ENCODE results near the gene ALK.
"Not testable (repeated sequence)": the region's sequence is repeated elsewhere in the genome, so short reads cannot be mapped to it uniquely, and the experiment has no call there.

ALK gene

DNA sequence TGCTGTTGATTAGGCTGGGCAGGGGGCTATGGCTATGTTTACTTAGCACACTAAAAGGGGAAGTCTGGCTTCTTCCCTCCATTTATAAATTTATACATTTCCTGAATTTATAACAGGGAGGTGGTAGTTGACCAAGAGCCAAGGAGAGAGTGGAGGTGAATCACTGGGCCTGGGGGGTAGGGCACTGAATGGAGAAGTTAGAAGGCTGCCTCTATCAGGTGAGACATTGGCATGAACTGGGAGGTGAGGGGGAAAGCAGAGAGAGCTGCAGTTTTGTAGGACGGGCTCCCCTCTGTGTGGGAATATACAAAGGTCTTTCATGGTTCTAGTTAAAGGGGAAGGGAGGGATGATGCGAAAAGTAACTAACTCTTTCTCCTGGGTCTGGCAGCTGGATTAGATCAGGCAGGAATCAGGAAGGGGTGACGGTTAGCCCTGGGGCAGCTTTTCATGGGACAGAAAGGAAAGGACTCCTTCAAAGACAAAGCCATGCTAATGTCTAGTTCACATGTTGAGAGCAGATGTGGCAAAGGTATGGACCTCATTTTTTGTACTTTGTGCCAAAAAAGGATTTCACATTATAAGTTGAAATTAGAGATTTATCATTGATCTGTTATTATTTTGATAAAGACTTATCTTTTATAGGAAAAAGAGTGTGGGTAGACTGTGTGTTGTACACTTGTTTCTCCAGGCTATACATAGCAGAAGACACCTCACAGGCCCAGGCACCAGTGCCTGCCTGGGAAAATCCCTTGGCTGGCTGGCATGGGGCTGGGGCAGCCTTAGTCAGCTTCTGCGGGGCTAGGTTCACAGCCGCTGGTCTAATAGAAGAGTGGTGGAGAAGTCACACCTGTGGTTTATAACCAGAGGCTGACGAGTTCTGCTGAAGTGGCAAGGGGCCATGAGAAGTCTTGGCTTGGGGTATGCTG is 647.4 kb downstream of the ALK start:
- DNase-seq (ENCODE audit: low read depth), result no peak

DNA sequence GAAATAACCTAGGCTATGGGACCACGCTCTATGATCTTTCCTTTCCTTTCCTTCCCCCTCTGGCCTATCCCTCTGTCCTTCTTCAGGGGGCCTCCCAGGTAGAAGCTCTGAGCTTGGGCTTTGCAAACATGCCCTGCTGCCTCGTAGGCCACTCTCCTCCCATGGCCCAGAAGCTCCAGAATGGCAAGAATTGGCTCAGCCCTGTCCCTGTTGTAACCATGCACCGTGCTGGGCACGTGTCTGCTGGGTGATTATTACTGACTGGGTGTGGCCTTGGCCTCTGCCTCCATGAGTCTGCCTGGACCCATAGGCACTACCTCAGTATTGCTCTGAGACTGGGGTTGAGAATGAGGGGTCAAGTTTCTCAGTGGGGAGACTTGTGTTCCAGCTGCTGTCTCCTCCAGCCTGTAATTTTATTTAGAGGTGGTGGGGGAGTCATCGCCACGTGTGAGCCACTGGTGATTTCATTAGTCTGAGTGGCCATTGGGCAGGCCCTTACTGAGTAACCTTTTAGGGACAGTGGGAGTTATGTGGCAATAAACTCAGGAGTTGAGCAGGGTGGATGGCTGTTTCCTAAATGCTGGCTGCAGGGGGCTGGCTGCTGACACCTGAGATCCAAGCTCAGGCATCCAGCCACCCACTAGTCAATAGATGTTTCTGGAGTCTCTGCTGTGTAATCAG is 648.2 kb downstream of the ALK start:
- no peak for DNase-seq (ENCODE audit: low read depth)

DNA sequence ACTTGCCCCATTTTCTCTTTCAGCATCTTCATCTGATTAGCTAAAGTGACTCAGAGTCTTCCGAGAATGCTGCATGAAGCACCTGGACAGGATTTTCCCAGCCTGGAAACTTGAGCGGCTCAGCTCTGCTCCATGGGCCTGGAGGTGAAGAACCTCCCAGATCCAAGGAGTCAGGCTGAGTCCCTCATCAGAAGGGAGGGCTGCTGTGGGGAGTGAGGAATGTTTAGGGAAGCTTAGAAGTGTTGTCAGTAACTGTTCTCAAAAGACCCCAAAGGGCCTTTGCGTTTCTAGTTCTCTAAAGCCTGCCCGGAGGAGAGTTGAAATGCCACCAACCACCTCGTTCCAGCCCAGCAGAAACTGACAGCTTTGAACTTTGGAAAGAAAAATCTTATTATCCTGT is 649.1 kb downstream of the ALK start:
- no peak for DNase-seq (ENCODE audit: low read depth)

DNA sequence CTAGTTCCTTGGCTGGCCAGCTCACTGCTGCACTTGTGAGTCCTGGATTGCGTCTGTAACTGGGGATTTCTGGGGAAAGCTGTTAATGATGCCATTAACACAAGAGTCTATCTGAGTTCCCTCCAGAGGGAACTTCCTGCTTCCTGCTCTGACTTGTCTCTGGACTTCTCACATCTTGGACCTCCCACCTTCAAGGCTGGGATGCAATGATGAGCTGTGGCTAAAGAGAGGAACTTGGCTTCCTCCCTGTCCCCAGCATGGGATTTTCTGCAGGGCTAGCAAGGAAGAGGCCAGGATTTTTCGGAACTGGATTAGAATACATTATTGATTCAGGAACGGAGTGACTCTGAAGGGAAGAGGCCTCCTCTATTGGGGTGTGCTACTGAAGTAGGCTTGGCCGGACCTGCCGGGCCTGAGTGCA is 650.7 kb downstream of the ALK start:
- DNase-seq (ENCODE audit: low read depth), result no peak

DNA sequence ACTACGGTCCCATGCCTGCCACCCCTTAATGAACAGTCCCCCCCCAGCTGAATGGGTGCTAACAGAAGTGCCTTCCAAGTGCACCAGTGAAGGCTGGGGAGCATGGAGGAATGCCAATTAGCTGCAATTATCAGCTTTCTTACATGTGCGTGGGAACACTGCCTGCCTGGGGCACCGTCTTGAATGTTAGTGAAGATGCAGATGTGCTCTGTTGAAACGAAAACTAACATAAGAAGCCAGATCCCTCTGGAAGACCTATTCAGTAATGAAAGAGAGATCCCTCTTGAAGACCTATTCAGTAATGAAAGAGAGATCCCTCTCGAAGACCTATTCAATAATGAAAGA is 651.6 kb downstream of the ALK start:
- DNase-seq (ENCODE audit: low read depth), result no peak

DNA sequence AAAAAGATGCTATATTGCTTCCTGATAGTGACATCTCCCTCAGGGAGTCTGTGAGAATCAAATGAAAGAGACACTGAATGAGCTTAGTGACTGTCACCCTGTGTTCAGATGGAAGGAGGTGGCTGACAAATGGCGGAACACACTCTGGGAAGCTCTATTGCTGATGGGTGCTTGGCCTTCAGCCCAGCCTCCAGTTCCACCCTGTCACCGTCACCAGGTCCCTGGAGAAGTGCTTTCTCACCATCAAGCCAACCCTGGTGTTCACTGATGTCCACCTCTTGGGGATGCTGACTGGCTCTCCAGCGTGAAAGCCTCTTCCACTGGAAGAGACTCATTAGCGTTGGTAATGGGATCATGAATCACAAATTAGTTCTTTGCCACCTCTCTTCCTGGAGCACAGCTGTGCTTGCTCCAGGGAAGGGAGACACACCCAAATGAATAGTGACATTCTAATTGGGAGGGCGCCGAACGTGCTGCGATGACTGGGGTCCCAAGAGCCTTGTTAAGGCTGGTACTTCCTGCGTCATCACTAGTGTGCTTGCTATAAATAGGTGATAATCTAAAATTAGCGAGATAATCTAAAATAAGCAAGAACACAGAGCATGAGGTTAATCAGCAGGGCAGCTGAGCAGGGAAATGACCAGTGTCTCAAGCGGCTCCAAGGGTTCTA is 652.2 kb downstream of the ALK start:
- DNase-seq (ENCODE audit: low read depth), result no peak

DNA sequence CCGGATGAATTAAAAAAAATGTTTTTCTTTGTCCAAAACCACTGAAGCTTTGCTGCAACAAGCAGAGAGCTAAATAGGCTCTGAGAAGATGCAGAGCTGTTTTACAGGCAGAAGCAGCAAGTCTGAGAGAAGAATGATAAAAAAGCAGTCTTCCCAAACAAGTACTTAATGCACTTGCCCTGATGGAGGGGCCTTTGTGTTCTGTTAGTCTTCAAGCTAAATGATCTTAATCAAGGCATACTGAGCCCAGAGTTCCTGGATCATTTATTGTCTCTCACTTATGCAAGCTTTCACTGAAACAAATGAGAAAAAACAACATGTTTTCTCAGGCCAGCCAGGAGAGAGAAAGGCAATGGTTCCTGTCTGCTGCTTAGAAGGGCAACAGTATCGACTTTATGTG is 653.7 kb downstream of the ALK start:
- no peak for DNase-seq (ENCODE audit: low read depth)

DNA sequence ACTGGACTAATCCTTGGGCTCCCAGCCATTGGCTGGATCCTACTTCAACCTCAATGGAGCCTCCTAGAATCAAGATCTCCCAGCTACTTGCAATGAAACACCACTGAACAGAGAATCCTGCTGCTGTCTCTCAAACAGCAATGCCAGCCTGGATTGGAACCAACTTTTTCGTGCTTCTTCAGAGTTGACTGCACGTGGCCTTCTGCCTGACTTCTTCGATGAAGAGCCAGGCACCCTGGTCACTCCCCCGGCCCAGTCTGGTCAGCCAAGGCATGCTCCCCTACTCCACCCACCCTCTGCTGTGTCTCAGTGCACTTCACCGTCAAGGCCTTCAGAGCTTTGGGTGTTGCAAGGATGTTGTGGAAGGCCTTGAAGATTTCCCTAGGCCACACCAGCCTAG is 657.5 kb downstream of the ALK start:
- DNase-seq (ENCODE audit: low read depth), result no peak

DNA sequence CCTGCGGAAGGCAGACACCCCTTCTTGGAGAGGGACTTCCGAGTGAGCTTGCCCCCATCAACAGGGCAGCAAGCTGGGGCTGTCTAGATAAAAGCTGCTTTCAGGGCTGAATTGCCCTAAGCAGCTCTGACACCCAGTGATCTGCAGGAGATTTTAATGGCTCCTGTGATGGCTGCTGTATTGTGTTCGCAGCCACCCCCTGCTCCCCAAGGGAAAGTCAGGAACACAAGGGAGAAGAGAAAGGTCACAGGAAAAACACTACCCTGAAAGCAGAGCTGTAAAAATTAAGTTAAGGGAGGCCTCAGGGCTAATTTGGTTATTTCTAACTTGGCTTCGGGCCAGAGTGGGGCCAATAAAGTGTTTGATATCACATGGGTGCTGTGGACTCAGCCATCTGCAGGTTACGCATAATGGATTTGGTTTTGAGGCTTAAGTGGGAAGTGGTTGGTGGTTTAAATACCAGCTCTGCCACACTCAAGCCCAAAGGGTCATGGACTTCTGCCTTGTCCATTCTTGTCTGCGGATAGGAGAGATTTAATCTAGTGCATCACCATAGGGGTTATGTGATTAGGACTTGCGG is 658.6 kb downstream of the ALK start:
- no peak for DNase-seq (ENCODE audit: low read depth)

DNA sequence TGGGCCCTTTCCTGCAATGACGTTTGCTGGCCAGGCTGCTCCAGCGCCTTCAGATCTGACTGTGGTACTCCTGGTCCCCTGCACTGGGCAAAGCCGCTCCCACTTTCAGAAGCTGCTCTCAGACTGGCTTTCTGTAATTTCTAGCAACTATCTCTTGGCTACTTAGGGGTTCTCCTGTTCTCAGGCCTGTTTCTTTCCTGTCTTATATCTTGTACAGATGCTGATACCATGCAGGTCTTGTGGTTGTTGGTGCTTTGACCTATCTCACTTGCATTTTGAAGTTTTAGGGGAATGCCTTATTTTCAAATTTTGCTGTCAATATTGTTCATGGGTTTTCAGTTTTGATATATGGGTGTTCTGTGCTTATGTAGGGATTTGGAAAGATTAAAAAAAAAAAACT is 660.4 kb downstream of the ALK start:
- DNase-seq (ENCODE audit: low read depth), result no peak

DNA sequence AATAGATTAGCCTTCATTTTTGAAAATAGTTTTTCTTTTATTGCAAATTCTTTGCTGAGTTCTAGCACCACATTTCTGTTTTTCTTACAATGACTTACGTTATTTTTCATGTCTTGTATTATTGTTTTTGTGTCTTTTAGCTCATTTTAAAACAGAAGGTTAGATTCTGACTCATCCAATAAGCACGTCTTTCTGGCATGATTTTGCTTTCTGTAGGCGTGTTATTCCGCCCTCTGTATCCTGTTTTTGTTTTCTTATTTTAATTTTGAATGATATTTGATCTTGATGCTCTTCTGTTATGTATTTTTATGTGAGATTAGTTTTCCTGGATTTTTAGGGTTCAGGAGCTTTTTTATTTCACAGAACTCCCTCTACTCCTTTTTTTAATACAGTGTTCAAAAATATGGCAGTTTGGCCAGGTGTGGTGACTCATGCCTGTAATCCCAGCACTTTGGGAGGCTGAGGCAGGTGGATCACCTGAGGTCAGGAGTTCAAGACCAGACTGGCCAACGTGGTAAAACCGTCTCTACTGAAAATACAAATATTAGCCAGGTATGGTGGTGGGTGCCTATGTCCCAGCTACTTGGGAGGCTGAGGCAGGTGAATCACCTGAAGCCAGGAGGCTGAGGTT is 661.1 kb downstream of the ALK start:
- DNase-seq (ENCODE audit: low read depth), result peak; percentile 36

DNA sequence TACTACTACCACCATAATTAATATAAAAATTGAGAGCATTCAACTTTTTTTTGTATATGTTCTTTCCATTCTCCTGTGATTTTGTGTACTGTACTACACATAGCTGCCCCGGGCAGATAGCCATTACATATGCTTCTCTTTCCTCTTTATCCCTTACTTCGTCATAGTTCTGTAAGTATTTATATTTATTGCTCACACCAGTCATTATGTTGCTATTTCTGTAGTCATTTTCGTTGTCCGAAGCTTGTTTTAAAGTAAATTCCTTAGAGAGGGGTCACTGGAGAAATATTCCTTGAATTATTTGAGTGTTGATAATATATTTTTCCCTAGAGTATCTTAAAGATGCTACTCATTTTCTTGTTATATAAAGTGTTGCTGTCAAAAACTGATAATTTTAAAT is 662.2 kb downstream of the ALK start:
- peak; percentile 20 for DNase-seq (ENCODE audit: low read depth)

DNA sequence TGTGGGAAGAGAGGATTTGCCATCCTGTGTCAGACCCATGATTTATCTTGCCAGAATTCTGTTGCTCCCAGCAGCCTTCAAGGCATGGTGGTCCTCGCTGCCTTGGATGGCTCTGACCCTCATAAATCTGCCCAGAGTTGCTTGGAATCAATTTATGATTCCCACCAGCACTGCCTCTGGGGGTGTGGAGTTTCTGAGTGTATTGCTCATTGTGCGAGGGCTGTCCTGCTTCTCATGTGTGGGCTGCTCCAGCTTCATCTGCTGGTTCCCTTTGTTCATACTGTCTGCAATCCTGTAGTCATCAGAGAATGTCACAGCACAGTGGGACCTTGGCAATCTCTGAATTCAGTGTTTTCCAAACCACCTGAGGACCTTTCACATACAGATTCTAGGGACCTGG is 666.4 kb downstream of the ALK start:
- no peak for DNase-seq (ENCODE audit: low read depth)

DNA sequence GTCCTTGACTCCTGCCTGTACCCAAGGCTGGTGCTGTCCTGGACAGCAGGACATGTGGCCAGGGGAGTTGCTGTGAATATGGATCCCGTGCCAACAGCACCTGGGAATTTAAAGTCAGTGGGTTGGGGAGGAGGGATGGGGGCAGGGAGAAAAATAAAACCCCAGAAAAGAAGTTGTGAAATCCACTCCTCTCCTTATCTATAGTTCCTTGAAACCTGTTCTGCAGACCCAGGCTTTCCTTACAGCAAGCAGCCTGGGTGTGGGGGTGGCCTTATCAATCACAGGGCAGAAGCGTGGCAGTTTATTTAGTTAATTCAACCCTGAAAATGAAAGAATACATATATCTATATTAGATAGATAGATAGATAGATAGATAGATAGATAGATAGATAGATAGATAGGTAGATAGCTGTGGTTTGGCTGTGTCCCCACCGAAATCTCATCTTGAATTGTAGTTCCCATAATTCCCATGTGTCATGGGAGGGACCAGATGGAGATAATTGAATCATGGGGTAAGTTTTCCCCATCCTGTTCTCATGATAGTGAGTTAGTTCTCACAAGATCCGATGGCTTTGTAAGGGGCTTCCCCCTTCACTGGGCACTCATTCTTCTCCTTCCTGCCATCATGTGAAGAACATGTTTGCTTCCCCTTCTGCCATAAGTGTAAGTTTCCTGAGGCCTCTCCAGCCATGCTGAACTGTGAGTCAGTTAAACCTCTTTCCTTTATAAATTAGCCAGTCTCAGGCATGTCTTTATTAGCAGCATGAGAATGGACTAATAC is 667.7 kb downstream of the ALK start:
- DNase-seq (ENCODE audit: low read depth), result not testable (repeated sequence)

DNA sequence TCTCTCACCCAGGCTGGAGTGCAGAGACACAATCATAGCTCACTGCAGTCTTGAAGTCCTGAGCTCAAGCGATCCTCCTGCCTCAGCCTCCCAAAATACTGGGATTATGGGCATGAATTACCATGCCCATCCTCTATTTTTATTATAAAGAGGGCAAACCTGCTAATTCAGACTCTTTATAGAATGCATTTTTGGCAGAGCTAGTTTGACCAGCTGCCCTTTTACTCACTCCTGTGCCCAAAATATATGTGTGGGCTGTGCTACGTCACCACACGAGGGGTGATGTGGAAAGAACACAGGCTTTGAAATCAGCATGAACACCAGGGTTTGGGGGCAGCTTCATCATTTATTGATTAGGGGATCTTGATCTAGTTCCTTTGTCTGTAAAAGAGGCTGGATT is 668.4 kb downstream of the ALK start:
- no peak for DNase-seq (ENCODE audit: low read depth)

DNA sequence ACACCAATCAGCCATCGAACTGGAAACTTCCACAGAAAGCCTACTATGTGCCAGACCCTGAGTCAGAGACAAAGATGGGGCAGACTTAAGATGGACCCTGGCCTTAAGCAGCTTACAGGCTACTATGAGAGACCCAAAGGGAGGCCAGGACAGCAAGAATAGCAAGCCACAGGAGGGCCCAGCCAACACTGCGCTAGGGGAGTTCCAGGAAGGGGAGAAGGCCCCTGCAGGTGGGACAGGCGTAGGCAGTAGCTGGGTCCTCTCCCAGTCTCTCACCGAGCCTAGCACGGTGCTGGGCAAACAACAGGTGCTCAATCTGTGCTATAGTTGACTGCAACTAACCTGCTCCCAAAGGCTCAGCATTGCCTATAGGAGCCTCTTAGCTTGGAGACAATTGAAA is 670.0 kb downstream of the ALK start:
- DNase-seq (ENCODE audit: low read depth), result no peak

DNA sequence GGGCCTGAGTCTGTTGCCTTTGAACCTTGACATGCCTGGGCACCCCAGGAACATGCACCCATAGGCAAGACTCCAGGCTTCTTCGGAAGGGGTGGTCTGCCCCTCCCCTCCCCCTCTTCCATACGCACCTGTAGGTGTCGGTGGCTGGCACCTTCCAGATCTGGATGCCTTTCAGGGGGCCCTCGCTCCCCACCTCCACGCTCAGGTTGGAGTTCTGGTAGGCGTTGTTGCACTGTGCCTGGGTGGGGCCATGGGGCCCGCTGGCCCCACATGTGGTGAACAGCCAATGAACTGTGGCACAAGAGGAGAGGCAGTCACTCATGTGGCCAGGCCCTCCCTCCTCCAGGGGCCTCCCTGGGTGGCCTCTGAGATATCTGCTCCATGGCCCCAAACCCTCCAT is 670.4 kb downstream of the ALK start:
- no peak for DNase-seq (ENCODE audit: low read depth)

DNA sequence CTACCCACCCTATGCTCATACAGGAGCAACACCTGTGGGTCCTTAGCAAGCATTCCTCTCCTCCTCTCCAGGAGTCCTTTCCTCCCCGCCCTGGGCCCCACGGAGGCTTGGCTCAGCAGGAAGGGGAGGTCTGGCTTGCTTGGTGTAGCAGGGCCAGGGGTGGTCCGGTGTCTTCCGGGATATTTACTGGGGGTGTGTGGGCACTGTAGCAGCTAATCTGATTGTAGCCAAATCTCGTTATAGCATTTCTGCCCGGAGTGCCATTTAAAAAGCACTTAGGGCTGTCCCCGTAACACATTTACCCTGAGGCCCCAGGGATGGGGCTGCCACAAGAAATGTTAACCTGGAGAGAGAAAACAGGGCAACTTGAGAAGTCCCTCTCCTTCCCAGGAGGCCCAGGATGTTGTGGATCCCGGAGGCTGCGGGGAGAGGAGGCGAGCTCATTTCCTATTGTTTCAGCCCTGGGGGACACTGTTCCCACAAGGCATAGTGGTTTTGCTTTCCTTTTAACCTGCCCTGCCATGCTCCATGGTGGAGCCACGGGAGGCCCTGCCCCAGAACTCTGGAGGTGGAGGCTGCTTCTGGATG is 671.6 kb downstream of the ALK start:
- DNase-seq (ENCODE audit: low read depth), result no peak

DNA sequence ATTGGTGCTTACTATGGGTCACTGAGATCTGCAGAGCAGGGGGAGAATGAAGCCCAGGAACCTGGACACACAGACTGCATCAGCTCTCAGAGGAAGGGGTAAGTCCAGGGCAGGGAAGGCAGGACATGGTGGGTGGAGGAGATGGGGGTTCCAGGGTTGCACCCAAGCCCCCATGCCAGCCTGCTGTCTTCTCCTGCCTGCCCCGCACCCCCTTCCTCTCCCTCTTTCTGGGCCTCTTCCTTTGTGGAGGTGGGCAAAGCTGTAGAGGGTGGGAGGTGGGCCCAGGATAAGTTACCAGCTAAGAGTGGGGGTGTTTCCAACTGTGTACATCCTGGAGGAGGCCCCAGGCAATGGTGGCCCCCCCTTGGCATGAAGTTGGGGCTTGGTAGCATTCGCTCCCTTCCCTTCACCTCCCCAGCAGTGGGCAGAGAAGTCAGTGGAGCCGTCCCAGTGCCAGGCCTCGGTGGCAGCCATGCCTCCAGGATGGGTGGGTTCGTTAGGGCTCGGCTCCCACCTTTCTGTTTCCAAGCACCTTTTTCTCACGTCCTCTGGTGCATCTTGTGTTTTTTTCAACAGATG is 674.0 kb downstream of the ALK start:
- DNase-seq (ENCODE audit: low read depth), result no peak

DNA sequence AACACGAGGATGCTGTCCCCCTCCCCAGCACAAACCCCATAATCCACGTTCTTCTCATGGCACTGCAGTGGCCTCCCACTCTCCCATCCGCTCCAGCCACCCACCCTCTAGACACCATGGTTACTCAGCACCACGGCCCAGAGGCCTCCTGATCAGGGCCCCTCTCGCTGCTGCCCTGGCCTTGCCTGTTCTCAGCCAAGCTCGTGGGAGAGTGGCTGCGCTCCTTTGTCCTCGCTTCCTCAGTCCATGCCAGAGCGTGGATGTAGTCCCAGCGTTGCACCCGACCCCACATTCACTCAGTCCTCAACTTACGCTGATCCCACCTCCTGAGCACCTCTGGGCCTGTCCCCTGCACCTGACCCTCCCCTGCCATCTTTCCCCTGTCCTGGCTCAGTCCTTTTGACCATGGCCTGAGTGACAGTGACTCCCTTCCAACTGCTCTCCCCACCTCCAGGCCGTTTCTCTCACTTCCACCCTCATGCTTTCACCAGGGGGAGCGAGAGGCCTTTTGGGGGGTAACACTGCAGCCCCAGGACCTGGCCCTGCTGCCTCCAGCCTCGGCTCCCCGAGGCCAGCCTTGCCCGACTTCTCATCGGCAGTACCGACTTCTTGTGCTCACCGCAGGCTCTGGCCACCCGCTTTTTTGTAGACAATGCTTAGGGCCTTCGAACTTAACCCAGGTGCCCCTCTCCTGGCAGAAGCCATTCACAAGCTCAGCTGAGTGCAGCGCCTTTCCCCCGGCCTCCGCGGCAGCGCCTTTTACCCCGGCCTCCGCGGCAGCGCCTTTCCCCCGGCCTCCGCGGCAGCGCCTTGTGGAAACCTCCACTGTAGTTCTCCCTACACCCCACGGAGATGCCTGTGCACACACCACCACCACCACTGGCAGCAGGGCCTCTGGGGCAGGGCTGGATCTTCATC is 674.7 kb downstream of the ALK start:
- DNase-seq (ENCODE audit: low read depth), result no peak

All from amniotic epithelial cell (primary cell).